Breast epithelium (tissue), 4 donors: ENCODE data around the gene NEDD4. TPM values are rescaled to one million over a fixed set of nuclear protein-coding genes. Genes with fewer than 3 reads are reported as not detected.

ENCODE experiments used
- DNase-seq, 2 donors: peaks; one replicate each; pipeline ENCODE4 v3.0.0-alpha.2; 2019; ENCODE audit warnings: low spot score in 2 of 2
- H3K27ac ChIP-seq, 2 donors: fragments of 200-600 bp; sonication (generic) in 1 of 2; one replicate each; pipeline ENCODE4 v1.5.1; 2016 to 2019; ENCODE audit warnings: mild to moderate bottlenecking in 1 of 2
- H3K27me3 ChIP-seq, 2 donors: fragments of 200-600 bp; sonication (generic) in 1 of 2; one replicate each; pipeline versions ENCODE4 v1.5.1 to v1.6.0; 2017 to 2019; ENCODE audit warnings: control low read depth in 1 of 2, mild to moderate bottlenecking in 1 of 2
- H3K36me3 ChIP-seq: fragments of 200-600 bp; one replicate; pipeline ENCODE4 v1.5.1; 2019
- H3K4me1 ChIP-seq, 2 donors: fragments of 200-600 bp; sonication (generic); one replicate each; pipeline ENCODE4 v1.5.1; 2016 to 2019; ENCODE audit warnings: control low read depth in 1 of 2
- H3K4me3 ChIP-seq, 3 donors: fragments of 200-600 bp; sonication (generic); 1 replicate in 2 of 3; 2 replicates in 1 of 3; pipeline ENCODE4 v1.5.1; 2016 to 2019; ENCODE audit warnings: mild to moderate bottlenecking in 3 of 3, moderate library complexity in 2 of 3
- H3K9me3 ChIP-seq, 2 donors: fragments of 200-600 bp; sonication (generic) in 1 of 2; one replicate each; pipeline ENCODE4 v1.5.1; 2016 to 2019; ENCODE audit warnings: control low read depth in 1 of 2
- POLR2A ChIP-seq: fragments of 450-650 bp; IDR thresholded peaks from one replicate; pipeline ENCODE4 v1.6.1; 2016; ENCODE audit warnings: antibody characterized with exemption, mild to moderate bottlenecking, moderate library complexity
- POLR2AphosphoS5 ChIP-seq, 3 donors: sonication (generic); formaldehyde crosslinking; IDR thresholded peaks; one replicate each; pipeline ENCODE4 v1.6.1; 2017; ENCODE audit warnings: antibody characterized with exemption in 3 of 3
- intact Hi-C: fragments of 100-400 bp; cut with DNase I; formaldehyde crosslinking; loops from one replicate; pipeline ENCODE4 v1.15.1; 2023; ENCODE audit warnings: low total_unique reads
- total RNA-seq, 3 donors: library from RNA; depleted of rRNA; stranded (reverse); fragments of >200 nt; gene quantifications; one replicate each; pipeline ENCODE4 v1.1.0, GENCODE V29; 2016
- TF ChIP-seq, protein P1 (sequence below), 3 donors: fragments of 450-650 bp; IDR thresholded peaks; one replicate each; pipeline ENCODE4 v1.5.1; 2016 to 2017; ENCODE audit warnings: antibody characterized with exemption in 3 of 3, mild to moderate bottlenecking in 3 of 3, moderate library complexity in 3 of 3

The NEDD4 gene
- total RNA-seq, 3 donors from 2014 or later = 13.0 to 19.6 (median 19.3) TPM

GRCh38 chr15:55835866-55836265, 157.5 kb downstream of the NEDD4 start:
- intact Hi-C loops = no loop called here
- Histone ChIP-seq H3K36me3 (no peaks in the 10 kb centered on the region), H3K4me1 (no peaks in the 10 kb centered on the region), H3K27ac (no peak overlapping the region), H3K27me3 (no peaks in the 10 kb centered on the region), H3K4me3 (no peak overlapping the region), H3K9me3 (no peaks in the 10 kb centered on the region)
- TF ChIP-seq POLR2A (no peak), POLR2AphosphoS5 (IDR thresholded peaks at IDR 0.05) (no peak)
- TF ChIP-seq, protein P1, sequence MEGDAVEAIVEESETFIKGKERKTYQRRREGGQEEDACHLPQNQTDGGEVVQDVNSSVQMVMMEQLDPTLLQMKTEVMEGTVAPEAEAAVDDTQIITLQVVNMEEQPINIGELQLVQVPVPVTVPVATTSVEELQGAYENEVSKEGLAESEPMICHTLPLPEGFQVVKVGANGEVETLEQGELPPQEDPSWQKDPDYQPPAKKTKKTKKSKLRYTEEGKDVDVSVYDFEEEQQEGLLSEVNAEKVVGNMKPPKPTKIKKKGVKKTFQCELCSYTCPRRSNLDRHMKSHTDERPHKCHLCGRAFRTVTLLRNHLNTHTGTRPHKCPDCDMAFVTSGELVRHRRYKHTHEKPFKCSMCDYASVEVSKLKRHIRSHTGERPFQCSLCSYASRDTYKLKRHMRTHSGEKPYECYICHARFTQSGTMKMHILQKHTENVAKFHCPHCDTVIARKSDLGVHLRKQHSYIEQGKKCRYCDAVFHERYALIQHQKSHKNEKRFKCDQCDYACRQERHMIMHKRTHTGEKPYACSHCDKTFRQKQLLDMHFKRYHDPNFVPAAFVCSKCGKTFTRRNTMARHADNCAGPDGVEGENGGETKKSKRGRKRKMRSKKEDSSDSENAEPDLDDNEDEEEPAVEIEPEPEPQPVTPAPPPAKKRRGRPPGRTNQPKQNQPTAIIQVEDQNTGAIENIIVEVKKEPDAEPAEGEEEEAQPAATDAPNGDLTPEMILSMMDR (IDR thresholded peaks at IDR 0.05) = no peak
- DNase-seq = no peak

- H3K9me3 ChIP-seq = no peaks in the 10 kb centered on the region
- TF ChIP-seq, protein P1 (IDR thresholded peaks at IDR 0.05) = no peak
- intact Hi-C loops = no loop called here
- no peak overlapping the region for H3K27ac ChIP-seq
- H3K27me3 ChIP-seq = no peaks in the 10 kb centered on the region
- no peaks in the 10 kb centered on the region for H3K36me3 ChIP-seq
- H3K4me3 ChIP-seq = no peak overlapping the region
- H3K4me1 ChIP-seq = no peaks in the 10 kb centered on the region
- no peak for DNase-seq
These were observed 159.1 kb downstream of the NEDD4 start for GRCh38 chr15:55834331-55834730.

GRCh38 chr15:55829826-55830225, 163.6 kb downstream of the NEDD4 start:
- no peaks in the 10 kb centered on the region for H3K36me3 ChIP-seq
- intact Hi-C loops = no loop called here
- no peaks in the 10 kb centered on the region for H3K9me3 ChIP-seq
- TF ChIP-seq, protein P1 (IDR thresholded peaks at IDR 0.05) = no peak
- no peak for TF ChIP-seq POLR2A
- no peak for TF ChIP-seq POLR2AphosphoS5 (IDR thresholded peaks at IDR 0.05)
- H3K4me3 ChIP-seq = no peak overlapping the region
- H3K27me3 ChIP-seq = no peaks in the 10 kb centered on the region
- no peaks in the 10 kb centered on the region for H3K4me1 ChIP-seq
- DNase-seq = no peak
- H3K27ac ChIP-seq = no peak overlapping the region

DNA sequence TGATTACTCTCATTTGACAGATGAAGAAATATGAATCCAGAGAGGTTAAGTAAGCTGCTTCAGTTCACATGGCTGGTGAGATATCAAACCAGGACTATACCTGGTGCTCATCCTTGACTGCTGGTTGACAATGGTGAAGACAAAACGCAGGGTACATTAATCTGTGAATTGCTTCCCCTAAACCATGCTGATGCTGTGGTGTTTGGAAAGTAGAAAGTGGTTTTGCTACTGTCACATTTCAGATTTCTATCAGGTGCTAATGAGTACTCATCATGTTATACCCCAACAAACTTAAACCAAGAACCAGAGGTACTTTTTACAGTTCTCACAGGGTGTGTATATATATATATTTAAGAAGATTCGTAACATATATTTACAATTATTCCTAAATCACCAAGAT, 165.5 kb downstream of the NEDD4 start:
- Histone ChIP-seq H3K27ac (no peak overlapping the region), H3K4me1 (no peaks in the 10 kb centered on the region), H3K9me3 (no peaks in the 10 kb centered on the region), H3K27me3 (no peaks in the 10 kb centered on the region), H3K4me3 (no peak overlapping the region), H3K36me3 (no peaks in the 10 kb centered on the region)
- DNase-seq = no peak
- TF ChIP-seq POLR2AphosphoS5 (IDR thresholded peaks at IDR 0.05) = no peak
- intact Hi-C loops = no loop called here

GRCh38 chr15:55827204-55827603, 166.2 kb downstream of the NEDD4 start:
- no peaks in the 10 kb centered on the region for H3K36me3 ChIP-seq
- no peaks in the 10 kb centered on the region for H3K27me3 ChIP-seq
- DNase-seq = no peak
- no peak overlapping the region for H3K27ac ChIP-seq
- H3K4me1 ChIP-seq = no peaks in the 10 kb centered on the region
- H3K4me3 ChIP-seq = no peak overlapping the region
- intact Hi-C loops = no loop called here
- H3K9me3 ChIP-seq = no peaks in the 10 kb centered on the region
- TF ChIP-seq POLR2A (no peak), POLR2AphosphoS5 (IDR thresholded peaks at IDR 0.05) (no peak)
- TF ChIP-seq, protein P1 (IDR thresholded peaks at IDR 0.05) = no peak
